Measurements from ENCODE around the gene PPP1R14B.

The PPP1R14B gene, protein sequence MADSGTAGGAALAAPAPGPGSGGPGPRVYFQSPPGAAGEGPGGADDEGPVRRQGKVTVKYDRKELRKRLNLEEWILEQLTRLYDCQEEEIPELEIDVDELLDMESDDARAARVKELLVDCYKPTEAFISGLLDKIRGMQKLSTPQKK

DNA sequence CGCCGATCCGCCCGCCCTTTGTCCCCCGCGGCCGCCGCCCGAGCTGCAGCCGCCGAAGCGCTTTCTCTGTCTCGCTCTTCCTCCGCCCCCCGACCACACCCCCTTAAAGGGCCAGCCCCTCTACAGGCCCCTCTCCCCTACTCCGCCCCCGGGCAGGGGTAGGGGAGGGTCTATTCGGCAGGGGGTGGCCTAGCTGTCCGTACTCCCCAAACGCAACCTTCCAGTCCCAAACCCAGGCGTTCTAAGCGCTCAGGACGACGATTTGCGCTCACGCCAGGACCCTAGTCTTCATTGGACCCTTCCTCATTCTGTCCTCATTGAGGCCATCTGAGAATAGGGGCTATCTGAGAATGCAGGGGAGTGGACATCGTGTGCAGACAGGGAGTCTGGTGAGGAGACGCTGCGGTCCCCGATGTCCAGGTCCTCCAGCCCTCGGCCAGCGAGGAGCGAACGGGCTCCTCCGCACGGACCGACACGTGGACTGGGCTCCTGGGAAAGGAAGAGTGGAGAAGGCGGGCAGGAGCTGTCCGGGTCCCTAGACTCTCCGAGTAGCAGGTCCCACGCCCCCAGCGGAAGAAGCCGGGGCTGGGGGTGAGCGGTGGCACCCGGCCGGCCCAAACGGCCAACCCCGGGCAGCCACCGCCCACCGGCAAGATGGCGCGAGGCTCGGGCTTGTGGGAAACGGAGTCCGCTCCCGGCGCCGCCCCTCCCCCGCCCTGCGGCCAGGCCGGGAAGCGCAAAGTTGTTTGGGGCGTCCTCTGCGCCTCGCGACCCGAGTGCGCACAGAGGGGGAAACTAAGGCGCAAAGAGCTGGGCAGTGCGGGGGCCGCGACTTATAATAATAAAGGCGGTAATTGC, at the start of gene PPP1R14B:
Gene PPP1R14B (minus strand): TSS at position 73 of the 858 bp plus-strand sequence. CDS start 270 bp downstream, outside the sequence.
- DNase-seq (ENCODE audit: low read depth), result peak; percentile 76

DNA sequence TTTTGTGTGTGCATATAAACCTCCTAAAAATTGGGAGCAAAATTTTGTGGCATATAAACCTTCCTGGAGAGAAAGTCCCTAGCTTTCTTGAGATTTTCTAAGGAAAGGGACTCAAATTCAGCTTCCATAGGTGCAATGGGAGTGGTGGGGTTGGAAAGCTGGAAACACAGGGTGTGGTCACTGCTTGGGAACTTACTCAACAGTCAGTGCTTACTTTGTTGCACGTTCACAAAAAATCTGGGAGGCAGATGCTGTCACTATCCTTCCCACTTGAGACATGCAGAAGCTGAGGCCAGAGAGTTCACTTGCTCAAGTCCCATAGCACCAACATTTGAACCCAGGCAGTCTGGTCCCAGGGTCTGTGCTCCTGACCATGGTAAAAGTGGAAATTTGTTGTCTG, 49.5 kb upstream of the PPP1R14B start:
- DNase-seq (ENCODE audit: low read depth), result no peak

DNA sequence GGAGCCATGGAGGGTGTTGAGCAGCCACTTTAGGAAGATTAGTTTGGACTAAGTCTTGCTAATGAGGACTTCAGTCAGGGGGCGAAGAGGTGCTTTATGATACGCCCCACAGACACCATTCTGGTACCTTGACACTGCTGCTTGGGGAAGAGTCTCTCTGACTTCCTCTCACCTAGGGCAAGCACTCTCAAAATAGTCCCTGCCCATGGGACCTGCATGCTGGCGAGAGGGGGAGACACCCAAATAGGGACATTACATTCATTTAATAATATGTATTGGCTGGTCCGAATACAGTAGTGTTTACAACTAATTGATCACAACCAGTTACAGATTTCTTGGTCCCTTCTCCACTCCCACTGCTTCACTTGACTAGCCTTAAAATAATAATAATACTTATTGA, 49.0 kb upstream of the PPP1R14B start:
- no peak for DNase-seq (ENCODE audit: low read depth)

DNA sequence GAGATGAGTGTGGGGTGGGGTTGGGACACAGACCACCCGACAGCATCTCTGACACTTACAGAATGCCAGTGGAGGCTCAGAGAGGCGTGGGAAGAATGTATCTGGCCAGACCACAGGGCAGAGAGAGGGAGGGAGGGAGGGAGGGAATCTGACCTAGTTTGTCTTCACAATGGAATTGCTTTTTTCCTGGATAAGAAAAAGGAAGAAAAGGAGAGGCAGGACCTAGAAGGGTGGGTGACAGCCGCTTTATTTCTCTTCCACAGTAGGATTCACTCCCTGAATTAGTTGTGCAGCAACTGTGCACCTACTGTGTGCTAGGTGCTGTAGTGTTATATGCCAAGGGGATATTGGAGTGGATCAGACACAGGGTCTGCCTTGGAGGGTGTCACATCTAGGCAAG, 48.0 kb upstream of the PPP1R14B start:
- no peak for DNase-seq (ENCODE audit: low read depth)

DNA sequence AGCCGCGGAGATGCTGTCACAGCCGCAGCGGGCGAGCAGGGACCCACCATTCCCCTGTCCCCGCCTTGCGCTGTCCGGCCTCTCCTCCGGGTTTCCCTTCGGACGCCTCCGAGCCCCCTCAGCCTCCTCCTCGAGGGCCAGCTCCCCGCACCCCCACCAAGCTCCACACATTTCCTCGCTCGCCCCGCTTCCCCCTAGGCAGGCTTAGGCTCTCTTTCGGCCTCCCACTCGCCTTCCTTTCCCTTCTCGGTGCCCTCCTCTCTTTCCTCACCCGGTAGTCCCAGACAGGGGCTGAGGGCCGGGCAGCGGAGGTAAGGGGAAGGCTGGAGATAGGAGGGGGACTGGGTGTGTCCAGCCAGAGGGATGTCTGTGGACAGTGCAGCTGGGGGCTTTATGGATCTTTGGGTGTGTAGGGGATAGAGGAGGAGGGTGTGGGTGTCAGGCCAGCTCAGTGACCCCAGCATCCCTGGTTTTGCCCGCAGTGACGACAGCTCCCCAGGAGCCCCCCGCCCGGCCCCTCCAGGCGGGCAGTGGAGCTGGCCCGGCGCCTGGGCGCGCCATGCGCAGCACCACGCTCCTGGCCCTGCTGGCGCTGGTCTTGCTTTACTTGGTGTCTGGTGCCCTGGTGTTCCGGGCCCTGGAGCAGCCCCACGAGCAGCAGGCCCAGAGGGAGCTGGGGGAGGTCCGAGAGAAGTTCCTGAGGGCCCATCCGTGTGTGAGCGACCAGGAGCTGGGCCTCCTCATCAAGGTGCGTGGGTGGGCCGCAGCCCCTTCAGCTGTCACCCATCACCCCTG, 45.9 kb upstream of the PPP1R14B start:
- no peak for DNase-seq (ENCODE audit: low read depth)

DNA sequence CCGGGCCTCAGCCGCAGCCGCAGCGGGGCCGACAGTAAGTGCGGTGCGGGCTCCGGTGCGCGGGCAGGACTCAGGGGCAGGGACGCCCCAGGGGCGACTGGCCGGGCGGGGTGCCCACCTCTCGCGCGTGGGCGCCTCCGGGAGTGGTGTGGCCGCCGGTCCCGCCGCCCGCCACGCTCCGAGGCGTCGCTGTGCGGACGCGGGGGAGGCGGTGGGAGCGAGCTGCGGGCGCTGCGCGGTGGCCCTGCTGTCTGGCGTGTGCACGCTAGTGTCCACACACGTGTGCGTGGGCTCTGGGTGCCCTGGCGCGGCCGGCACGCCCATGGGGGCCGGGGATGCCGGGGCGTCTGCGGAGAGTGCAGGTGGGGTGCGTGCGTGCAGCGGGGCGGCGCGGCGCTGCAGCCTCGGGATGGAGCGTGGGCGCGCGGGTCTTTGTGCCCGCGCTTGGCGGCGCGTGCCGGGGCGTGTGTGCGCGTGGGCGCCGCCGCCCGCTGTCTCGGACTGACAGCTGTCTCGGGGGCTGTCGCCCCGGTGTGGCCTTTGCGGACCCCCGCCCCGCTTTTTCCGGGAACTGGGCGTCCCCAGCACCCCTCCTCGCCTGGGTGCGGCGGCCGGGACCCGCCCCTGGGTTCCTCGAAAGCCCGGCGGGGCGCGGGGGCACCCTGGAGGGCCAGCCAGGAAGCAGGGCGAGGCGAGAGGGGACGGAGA, 45.2 kb upstream of the PPP1R14B start:
- DNase-seq (ENCODE audit: low read depth), result no peak

DNA sequence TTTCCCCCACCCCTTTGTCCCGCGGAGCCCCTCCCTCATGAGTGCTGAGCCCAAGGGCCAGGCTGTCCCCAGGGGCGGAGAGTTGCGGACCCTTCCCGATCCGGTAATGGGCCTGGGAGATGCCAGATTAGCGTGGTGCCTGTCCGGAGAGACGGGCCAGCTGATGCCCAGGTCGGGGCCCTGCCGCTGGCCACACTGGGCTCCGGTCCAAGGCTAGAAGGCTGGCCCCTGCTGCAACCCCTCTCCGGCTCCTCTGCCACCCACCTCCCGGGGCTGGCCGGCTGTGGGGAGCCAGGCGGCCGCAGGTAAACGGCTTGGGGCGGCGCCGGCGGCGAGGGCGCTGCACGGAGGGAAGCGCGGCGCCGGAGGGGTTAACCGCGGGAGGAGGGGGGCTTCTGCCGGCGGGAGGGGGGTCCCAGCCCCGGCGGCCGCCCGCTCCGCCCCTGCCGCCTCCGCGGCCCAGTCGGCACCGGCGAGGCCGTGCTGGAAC, 44.6 kb upstream of the PPP1R14B start, which contains the start of gene KCNK4:
Gene KCNK4 (plus strand): TSS at position 41 of the 490 bp plus-strand sequence. CDS start 1,717 bp downstream, outside the sequence.
- DNase-seq (ENCODE audit: low read depth), result no peak

DNA sequence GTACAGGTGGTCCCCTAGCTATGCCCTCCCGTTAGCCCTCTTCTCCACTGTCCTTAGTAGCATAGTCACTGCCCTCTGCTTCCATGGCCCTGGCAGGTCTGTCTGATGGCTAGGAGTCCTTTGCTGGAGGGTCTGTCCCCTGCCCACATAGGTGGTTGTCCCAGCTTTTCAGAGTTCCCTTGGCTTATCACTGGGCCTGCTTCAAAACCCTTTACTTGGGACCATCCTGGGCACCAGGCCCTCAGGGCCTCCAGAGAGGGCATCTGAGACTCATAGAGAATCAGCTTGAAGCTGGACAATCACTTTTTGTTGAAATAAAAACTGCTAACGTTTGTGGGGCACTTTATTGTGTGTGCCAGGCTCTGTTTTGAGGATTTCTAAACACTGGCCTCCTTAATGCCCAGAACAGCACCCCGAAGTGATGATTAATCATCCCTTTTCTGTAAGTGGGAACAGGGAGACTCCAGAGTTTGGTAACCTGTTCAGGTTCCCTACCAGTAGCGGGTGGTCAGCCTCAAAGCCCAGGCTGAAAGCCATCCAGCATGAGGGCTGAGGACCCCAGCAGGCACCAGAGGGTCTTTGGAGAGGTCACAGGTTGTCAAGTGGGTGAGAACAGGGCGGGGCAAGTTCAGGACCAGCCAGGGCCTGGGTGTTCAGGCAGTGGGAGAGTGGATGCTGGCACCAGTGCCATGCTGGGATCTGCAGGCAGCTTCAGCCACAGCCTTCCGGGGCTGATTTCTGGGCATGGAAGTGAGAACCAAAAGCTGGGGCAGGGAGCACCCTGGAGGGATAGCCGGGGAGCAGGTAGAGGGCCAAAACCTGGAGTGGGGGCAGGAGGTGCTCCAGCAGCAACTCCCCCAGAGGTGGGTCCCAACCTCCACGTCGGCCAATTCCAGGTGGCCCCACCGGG, 43.9 kb upstream of the PPP1R14B start:
- DNase-seq (ENCODE audit: low read depth), result no peak

DNA sequence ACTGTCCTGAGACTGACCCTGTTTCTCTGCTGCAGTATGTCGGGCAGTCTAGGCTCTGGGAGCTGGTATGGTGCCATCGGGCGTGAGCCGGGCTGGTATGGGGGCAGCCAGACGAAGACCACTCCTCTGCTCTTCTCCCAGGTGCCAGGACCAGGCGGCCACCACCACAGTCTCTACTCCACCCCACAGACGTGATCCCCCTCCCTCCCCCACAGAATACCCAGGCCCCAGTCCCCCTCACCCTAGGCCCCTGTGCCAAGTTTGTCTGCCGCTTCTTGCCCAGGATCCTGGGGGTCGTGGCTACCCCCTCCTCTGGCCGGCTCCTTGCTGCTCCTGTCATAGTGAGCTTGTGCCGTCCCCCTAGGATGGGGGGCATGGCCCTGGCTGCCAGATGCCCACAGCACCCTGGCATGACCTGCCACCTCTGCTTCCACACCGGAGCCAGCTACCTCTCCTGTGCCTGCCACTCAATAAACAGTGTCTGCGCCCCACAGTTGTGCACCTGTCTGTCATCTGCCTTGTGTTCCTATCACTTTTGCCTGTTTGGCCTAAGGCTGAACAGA, 42.3 kb upstream of the PPP1R14B start:
- no peak for DNase-seq (ENCODE audit: low read depth)

DNA sequence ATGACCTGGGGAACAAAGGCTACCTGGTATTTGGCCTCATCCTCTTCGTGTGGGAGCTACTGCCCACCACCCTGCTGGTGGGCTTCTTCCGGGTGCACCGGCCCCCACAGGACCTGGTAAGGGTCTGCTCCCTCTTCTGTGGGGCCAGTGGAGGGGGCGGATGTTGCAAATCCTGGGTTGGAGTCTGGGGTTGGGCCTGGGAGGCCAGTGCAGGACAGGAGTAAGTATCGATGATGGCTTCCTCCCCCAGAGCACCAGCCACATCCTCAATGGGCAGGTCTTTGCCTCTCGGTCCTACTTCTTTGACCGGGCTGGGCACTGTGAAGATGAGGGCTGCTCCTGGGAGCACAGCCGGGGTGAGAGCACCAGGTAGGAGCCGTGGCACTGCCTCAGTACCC, 41.6 kb upstream of the PPP1R14B start:
- DNase-seq (ENCODE audit: low read depth), result no peak

DNA sequence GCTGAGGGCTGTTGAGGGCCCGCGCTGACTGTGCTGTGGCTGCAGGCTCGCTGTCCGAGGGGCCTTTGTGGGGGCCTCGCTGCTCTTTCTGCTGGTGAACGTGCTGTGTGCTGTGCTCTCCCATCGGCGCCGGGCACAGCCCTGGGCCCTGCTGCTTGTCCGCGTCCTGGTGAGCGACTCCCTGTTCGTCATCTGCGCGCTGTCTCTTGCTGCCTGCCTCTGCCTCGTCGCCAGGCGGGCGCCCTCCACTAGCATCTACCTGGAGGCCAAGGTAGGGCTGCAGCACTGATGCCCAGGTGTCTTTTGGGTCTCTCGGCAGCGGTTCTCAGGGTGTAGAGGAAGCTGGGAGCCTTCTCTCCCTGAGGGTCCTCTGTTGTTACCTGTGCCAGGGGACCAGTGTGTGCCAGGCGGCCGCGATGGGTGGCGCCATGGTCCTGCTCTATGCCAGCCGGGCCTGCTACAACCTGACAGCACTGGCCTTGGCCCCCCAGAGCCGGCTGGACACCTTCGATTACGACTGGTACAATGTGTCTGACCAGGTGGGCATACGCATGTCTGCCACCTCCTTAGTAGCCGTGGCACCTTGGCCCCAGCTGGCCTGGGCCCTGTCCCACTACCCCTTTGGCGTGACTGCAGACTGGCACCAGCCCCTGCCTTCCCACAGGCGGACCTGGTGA, 41.1 kb upstream of the PPP1R14B start:
- DNase-seq (ENCODE audit: low read depth), result no peak

DNA sequence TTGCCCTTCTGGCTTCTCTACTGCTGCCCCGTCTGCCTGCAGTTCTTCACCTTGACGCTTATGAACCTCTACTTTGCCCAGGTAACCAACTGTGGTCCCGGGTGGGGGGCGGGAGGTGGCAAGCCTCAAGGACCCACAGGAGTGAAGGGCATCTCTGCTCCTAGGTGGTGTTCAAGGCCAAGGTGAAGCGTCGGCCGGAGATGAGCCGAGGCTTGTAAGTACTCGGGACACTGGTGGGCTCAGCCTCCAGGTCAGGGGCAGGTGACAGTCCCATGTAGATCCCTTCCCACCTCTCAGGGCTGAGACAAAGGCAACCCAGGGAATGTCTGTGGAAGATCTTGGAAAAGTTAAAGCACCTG, 40.0 kb upstream of the PPP1R14B start:
- no peak for DNase-seq (ENCODE audit: low read depth)

DNA sequence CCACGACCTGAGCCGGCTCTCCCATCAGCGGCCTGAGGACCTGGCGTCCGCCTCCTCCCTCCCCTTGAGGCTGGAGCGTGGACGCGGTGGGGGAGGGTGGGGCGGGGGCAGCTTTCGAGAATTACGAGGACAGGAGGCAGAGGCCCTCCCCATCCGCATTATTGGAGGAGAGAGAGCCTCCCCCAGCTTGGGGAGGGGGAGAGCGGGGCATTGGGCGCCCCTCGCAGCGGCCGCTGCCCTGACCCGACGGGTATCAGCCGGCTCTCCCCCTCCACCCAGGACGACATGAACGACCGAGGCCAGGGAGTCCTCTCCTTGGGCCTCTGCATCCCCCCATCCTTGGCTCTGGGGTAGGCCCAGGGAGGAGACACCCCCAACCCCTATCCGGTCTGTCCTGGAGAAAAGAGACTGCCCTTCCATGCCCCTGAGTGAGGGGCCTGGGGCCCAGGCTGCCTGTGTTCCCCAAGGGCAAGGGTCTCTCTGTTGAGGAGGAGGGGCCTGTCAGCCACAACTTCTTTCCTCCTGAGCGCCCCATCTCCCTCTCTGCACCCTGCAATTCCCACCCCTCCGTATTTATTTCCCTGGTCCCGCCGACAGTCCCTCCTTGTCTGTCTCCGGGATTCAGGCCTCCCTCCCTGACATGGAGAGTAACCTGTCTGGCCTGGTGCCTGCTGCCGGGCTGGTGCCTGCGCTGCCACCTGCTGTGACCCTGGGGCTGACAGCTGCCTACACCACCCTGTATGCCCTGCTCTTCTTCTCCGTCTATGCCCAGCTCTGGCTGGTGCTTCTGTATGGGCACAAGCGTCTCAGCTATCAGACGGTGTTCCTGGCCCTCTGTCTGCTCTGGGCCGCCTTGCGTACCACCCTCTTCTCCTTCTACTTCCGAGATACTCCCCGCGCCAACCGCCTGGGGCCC, 39.4 kb upstream of the PPP1R14B start:
- no peak for DNase-seq (ENCODE audit: low read depth)

DNA sequence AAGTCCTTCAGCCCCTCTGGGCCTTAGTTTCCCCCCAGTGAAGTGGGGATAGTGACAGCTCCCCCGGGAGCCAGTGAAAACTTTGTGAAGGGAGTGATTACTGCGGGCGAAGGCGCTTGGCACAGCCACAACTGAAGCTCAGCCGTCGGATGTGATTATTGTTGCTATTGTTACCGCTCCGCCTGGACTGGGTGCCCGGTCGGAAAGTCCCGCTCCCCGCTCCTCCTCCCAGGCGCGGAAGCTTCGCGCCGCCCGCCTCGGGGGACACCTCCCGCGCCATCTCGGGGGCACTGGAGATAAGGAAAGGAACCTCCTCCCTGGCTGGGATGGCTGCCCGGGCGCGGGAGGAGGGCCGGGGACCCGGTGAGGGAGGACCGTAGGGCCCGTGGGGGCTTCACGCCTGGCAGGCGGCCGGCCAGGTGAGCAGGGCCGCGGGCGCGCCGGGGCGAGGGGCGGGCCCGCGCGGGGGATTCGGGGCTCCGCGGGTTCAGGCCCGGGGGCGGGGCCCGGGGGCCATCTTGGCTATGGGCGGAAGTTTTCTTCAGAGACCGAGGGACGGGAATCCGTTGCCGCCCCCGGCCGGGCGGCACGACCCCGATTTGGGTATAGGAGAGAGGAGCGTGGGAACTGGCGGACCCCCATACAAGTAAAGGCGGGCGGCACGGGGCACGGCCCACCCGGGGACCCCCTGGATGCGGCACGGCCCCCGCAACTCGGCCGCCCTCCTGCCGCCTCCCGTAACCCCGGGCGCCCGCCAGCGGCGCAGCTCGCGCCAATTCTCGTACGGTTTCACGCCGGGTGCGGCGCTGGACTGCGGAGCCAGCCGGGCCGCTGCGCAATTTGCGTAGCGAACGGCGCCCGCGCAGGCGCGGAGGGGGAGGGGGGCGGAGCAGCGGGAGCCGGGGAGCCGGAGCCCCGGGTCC, 38.5 kb upstream of the PPP1R14B start, which contains the start of gene GPR137:
Gene GPR137 (plus strand): TSS at position 887 of the 923 bp plus-strand sequence. CDS start 677 bp downstream, outside the sequence.
- DNase-seq (ENCODE audit: low read depth), result peak; percentile 90

DNA sequence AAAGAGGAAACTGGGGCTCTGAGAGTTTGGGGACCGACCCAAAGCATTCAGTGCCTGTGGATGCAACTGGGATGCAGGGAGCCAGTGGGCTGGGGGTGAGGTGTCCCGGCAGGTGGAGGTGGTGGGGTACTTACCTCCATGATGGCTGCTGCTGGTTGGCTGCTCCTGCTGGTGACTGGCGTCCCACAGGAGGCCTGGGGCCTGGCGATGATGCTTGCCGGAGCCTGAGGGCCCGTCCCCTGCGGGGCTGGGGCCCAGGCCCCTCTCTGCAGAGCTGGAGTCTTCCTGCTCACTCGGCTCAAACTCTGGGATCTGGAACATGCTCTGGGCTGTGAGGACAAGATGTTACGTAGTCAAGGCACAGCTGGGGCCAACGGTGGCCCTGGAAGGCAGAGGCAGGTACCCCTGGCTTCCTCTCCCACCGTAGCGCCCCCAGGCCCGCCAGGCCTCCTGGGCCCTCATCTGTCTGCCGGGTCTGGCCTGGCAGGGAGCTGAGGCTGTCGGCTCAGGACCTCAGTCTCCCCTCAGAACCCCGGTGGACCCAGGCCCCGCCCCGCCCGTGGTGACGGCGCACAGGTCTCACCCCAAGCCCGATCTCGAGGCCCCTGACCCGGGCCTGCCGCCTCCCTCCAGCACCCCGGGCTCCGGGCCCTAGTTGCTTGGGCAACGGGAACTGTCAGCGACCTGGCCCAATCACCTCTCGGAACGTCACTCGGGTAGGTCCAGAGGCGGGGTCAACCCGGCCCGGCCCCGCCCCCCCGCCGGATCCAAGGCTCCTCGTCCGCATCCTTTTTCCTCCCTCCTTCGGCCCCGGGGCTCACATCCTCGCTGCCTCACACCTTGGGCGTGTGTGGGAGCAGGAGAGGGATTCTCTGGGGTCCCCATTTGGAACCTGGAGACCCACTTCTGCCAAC, 37.6 kb upstream of the PPP1R14B start, which contains the start of gene BAD:
Gene BAD (minus strand): TSS at position 618 of the 914 bp plus-strand sequence. CDS start 297 bp downstream, at position 321.
- DNase-seq (ENCODE audit: low read depth), result peak; percentile 90

DNA sequence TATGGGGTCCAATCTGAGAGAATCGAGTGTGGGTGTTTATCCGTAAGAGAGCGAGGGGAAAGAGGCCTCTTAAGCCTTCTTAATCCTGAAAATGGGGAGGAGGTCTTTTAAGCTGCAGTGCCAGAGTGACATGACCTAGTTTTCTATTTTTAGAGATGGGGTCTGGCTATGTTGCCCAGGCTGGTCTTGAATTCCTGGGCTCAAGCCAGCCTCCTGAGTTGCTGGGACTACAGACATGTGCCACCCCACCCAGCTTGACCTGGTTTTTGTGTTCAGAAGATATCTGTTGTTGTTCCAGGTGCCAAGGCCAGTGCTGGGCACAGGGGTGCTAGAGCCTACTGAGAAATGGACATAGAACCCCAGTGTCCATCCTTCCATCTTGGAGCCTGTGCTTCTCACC, 36.3 kb upstream of the PPP1R14B start:
- DNase-seq (ENCODE audit: low read depth), result no peak
